NCI-H82 treated with DMSO at 0.1 percent for 48 hours (cell line): ENCODE data around the gene ADORA1.

Experiments used
- DNase-seq: peaks from one replicate; lab custom pipeline; 2025; ENCODE audit not compliant: unreplicated experiment; lab: John Stamatoyannopoulos, UW

ADORA1 gene

DNA sequence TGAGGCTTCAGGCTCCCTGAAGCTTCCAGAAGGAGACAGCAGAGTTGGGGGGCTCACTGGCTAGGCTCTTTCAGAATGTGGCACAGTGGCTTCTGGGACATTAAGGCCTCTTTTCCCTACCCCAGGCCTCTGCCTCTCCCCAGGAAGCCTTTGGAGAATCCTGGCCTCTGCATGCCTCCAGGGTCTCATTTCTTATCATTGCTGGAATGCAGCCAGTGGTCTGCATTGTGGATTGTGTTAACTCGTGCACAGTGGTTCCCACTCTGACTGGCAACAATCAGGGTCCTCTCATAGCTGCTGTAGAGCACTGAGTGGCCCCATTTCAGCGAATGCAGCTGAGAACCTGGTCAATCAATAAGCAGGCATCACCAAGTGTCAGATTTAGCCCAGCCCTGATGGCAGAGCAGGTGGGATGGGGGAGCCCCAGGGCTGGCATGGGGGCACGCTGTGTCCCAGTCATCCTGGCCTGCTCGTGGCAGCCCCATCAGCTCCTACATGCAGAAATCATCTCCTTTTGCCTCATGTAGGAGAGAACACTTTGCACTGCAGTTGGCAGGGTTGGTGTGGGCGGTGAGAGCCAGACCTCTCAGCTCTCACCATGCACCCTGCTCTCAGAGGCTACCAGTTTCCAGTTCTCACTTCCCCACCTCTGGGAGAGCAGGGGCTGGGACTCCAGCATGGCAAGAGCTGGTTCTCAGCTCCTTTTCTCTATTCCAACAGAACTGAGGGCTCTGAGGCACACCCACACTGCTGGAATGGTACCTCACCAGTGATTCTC lies 13.4 kb downstream of the ADORA1 start:
- DNase-seq, result no peak

DNA sequence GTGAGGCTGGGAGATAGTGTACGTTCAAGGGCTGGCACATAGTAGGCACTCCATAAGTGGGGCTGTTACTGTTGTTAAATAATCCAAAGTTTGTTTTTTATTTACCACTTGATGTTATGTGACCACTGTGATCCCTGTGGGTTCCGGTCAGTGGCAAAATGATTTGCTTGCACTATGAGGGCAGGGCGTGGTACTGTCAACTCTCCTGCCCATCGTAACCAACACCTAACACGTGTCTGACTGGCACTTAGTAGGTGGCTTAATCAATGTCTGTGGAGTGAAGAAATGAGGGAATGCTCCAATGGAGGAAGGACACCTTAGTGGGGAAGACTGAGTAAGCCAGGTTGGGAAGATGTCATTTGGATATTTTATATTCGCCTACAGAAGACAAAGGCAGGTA lies 14.6 kb downstream of the ADORA1 start:
- no peak for DNase-seq

DNA sequence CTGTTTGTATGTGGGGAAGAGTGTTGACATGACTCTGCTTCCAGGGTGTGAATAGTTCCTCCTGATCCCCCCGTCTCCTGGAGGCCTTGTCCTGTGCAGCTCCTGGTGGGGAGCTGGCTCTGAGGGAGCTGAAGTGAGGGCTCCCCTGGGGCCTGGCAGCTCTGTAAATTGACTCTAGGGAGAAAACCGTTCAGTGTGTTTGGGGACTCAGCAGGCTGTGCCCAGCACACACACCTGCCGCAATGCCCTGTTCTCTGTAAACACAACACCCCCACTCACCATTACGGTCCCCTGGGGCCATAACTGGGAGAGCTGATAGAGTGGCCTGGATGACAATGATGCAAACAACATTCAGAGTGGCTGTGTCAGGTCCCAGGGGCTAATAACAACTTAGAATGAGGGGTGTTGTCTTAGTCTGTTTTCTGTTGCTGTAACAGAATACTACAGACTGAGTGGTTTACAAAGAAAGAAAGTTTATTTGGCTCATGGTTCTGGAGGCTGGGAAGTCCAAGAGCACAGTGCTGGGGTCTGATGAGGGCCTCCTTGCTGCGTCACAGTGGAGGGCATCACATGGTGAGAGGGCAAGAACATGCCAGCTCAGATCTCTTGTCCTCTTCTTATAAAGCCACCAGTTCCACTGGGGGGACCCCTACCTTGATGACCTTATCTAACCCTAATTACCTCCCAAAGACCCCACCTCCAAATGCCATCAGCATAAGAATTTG lies 15.3 kb downstream of the ADORA1 start:
- DNase-seq, result no peak

DNA sequence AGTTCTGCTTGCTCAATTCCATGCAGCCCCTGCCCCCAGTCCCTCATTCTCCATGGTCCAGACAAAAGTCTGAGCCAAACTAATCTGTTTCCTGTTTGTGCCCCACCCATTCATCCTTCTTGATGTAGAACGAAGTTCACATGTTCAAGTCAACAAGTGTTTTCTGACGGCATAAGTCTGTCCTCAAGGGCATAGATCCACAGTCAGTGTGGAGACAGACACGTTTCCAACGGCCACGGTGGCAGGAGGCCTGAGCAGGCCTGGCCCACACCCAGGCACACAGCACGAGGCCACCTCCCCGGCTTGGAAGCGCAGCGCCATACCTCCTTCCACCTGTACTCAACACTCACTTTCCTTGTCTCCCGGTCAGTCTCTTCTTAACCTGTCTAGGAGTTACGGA lies 16.1 kb downstream of the ADORA1 start:
- no peak for DNase-seq

DNA sequence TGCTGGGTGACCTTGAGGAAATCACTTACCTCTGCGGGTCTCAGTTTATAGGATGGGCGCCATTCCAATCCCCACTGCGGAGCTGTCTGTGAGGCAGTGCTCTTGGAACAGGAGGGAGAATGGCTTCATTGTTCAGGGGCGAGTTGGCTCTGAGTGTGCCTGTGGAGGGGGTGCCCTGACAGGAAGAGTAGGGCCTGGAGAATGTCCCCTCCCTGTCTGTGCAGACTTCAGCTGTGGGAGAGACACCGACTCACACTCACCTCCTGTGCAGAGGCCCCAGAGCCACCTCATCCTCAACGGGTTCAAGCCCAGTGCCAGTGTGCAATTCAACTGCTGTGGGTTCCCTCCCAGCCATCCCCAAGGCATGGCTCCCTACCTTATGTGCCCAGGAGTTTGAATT lies 17.1 kb downstream of the ADORA1 start:
- no peak for DNase-seq

DNA sequence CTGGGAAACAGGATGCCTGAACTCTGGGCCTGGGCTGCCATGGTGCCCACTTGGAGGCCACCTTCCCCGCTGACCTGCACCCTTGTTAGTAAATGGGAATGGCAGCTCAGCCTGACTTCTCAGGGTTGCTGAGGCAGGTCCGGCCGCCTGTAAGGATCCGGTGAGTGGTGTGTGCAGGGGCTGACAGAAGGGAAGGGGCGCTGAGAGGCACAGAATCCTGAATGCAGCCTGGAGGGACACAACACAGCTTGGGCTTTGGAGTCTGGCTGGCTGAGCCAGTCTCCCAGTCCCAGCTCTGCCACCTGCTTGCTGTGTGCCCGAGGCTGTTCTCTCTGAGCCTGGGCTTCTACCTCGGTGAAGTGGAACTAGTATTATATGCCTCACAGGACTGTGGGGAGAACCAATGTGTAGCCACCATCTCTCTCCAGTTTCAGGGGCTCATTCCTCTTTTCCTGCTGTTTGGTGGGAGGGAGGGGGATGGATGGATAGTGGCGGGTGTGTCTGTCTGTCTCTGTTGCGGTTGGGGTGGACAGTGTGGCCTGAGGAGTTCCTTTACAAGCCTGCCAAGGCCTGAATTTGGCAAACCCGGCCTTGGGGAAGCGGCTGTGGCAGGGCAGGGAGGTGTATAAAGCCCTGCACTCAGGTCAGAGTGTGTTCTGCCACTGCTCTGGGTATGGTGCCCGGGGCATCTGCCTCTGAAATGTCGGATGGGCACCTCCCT lies 18.0 kb downstream of the ADORA1 start:
- no peak for DNase-seq

DNA sequence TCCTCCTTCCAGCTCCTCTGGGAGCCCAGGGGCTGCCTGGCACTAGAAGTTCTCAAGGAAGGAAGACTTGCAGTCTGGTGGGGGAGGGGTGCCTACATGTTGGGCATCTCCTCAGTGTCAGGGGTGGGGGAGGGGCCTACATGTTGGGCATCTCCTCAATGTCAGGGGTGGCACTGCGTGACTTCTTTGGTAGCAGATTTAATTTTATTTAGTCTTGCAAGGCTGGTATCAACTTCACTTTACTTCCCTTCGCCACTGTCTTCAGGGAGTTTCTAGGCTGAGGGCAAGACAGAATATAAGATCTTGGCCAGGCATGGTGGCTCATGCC lies 18.5 kb downstream of the ADORA1 start:
- DNase-seq, result no peak

DNA sequence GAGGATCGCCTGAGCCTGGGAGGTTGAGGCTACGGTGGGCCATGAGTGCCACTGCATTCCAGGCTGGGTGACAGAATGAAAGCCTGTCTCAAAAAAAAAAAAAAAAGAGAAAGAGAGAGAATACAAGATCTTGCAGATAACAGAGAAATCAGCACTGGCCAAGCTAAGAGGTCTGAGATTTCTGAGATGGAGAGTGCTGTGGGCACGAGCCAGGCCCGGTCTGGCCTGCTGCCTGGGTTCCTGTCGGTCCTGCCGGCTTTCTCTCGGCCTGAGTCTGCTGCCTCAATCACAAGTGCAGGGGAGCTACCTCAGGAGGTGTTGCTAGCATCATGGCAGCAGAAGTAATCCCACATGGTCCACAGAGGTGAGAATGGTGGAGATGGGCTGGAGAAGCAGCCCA lies 19.0 kb downstream of the ADORA1 start:
- no peak for DNase-seq

DNA sequence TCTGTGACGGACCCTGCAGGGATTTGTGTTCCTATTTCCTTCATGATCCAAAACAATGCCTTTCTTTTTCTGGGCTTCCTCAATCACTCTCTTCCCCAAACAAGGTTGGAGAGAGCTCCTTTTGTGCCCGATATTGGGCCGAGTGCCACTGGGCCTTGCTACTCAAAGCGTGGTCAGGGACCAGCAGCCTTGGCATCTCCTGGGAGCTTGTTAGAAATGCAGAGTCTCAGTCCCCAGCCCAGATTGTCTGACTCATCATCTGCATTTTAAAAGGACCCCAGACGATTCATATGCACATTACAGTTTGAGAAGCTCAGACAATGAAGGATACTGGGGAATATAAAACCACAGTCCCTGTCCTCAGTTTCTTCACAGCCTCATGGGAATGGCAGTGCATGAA lies 19.9 kb downstream of the ADORA1 start:
- DNase-seq, result no peak

DNA sequence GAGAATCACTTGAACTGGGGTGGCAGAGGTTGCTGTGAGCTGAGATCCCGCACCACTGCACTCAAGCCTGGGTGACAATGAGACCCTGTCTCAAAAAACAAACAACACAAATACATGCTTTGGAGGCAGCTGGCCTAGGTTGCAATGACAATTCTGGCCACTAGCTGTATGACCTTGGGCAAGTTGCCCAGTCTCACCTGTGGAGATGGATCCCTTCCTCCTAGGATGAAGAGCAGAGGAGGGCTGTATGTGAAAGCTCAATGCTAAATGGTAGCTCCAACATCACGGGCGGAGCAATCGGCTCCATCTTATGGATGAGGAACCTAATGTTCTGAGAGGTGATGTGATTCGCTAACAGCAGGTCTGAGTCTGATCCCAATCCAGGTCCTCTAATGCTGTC lies 20.6 kb downstream of the ADORA1 start:
- DNase-seq, result no peak

DNA sequence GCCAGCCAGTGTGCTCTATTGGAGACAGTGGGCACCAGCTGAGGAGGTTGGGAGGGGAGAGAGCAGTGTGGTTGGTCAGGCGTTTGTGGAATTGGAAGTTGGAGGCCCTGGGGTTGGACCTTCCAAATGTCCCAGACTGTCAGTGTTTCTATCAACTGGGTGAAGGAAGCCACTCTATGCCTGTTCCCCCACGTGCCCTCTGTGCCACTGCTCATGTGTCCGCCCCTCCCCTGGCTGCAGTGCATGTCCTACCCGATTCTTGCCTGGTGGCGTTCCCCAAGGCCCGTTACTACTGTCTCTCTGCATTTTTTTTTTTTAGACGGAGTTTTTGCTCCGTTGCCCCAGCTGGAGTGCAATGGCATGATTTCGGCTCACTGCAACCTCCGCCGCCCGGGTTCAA lies 21.1 kb downstream of the ADORA1 start:
- no peak for DNase-seq

DNA sequence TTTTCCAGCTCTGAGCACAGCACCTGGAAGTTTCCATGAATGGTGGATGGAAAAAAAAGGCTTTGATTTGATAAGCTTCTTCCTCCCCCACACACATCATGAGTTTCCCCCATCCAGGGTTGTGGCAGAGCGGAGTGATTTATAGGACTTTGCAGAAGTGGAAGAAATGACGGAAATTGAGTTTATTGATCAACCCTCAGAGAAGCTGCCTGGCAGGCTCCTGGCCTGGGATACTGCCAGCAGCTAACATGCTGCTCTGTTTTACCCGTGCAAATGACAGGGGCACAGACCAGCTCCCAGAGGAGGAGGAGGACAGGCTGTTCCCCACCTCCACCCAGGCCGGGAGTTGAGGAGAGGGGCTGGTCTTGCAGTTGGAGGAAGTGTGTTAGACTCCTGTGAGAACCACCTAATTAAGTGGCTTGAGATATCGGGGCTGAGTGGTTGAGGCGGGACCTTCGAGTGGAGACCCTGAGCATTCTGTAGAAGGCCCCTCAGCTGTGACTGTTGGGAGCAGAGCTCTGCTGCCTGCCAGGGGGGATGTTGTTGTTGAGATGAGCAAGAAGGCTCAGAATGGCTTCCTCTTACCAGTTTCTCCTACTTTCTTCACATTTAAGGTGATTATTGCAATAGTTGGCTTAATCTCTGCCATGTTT lies 21.8 kb downstream of the ADORA1 start:
- DNase-seq, result no peak

DNA sequence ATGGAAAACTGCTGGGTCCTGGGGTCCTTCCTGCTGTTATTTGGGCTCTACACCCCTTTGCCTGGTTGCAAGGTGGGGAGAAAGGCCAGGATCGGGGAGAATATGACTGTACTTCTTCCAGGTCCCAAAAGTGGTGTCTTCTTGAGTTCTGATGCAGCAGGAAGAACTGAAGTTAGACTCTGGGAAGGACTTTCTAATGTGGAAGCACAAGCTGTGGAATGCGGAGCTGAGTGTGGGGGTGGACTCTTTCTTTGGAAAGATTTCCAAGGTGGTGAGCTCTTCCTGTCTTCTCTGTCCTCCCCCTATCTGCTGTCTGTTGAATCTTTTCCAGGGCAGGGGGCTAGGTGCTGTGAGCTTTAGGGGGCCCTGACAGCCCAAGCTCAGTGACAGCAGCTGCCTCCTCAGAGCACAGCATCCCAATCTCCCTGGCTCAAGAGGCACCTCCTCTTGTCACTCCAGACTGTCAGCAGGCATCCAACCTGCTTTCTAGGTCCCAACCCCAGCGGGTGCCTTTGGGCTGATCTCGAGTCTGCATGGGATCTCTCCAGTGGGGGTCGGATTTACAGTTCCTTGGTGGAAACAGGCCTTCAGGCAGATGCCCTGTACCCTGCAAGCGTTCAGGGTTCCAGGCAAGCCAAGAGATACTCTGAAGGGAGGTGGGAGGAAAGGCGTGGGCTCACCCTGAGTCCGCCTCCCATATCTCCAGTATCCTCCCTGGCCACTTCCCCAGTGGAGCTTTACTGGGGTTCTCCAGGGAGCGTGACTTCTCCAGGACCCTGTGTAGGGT lies 23.2 kb downstream of the ADORA1 start:
- DNase-seq, result no peak

DNA sequence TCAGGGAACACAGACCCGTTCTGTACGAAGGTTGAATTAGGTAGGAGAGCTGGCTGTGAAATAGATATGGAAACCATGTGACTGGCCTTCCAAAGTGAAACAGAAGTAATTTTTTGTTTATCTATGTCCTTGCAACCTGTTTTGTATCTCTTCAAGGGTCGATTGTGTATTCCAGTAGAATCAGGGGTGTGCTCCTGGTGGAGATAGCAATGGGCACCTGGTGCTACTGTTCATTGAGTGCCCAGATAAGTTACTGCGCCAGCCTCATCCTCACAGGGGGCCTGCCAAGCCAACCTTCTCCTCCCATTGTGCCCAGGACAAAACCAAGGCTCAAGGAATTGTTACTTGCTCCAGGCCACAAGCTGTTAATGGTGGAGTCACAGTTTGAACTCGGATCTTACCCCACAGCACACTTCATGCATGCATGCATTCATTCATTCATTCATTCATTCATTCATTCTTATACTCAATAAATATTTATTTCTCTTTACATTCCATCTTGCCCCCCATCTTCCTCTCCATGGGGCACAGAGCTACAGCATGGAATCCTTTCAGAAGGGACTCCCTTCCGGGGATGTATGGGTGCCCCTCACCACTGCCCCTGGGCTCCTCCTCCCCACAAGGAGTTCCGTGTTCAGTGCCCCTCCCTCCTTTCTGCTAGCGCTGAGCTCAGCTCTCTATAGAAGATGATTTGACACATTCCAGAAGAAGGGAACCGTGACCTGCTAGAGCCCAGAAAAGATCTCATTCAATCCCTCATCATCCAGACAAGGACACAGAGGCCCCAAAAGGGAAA lies 24.0 kb downstream of the ADORA1 start:
- DNase-seq, result no peak

DNA sequence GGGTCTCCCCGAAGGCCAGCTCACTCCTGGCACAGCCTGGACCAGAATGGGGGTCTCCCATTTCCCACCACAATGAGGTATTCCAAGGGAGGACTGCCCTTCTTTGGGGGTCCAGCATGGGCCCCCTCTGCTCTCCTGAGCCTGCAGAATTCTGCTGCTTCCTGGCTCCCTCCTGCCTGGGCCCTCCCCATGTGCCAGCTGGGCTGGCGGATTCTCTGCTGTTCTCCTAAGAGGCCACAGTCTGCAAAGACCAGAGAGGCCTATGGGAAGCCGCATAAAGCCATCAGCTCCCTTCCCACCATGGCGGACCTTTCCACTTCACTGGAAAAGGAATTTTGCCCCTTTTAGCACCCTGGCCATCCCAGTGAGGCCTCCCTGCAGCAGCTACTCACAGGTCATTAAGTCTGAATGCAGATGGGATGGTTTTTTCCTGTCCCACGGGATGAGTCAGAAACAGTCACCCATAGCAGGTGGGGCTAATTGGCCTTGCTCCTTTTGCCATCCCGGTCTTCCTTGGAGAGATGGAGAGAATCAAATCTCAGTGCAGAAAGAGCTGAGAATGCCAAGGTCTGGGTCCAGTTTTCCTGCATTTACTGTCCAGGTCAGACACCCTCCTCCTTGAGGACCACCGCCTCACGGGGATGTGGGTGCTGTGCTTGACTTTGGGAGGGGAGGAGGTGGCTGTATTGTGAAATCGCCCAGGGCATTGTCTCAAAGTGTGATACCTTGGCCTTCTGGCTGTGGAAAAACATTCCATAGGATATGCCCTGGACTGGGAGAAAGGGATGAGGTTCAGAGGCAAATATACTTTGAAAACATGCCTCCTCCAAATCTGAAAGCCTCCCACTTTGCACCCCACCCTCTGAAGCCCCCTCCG lies 24.9 kb downstream of the ADORA1 start:
- no peak for DNase-seq

DNA sequence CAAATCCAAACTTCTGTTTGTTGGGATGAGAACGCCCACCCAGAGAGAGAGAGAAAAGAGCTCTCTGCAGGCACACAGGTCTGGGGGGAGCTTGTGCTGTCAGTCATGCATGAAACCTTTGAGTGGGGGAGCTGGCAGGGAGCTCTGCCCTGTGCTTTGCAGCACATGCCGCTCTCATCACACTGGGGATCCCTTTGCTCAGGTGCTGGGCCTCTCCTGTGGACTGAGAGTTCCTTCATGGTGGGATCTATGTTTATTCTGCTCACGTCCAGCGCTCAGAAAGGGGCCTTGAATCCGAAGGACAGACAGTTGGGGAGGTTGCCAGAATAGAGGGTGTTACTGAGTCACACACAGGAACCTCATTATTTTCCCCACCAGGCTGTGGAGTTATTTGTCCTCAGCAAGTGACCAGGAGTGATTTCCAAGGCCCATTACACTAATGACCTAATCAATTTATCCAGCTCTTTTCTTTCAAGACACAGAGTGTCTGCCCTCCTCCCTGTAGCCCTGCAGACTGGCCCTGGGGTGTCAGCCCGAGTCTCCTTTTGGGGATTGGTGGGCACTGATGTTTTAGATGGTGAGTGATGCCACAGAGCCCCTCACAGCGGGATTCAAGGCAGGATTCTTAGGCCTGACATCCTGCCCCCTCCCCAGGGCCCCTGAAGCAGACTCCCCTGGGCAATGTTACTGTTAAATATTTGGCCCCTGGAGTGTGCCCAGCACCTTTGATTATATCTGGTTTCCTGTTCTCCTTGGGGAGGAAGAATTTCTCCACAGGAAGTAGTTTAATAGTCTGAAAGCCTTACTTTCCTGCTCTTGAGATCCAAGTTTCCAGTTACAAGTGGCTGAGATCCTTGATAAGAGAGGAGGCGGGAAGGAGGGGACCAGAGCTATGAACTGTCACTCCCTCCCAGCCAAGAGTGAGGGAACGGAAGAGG lies 25.8 kb downstream of the ADORA1 start:
- DNase-seq, result no peak

DNA sequence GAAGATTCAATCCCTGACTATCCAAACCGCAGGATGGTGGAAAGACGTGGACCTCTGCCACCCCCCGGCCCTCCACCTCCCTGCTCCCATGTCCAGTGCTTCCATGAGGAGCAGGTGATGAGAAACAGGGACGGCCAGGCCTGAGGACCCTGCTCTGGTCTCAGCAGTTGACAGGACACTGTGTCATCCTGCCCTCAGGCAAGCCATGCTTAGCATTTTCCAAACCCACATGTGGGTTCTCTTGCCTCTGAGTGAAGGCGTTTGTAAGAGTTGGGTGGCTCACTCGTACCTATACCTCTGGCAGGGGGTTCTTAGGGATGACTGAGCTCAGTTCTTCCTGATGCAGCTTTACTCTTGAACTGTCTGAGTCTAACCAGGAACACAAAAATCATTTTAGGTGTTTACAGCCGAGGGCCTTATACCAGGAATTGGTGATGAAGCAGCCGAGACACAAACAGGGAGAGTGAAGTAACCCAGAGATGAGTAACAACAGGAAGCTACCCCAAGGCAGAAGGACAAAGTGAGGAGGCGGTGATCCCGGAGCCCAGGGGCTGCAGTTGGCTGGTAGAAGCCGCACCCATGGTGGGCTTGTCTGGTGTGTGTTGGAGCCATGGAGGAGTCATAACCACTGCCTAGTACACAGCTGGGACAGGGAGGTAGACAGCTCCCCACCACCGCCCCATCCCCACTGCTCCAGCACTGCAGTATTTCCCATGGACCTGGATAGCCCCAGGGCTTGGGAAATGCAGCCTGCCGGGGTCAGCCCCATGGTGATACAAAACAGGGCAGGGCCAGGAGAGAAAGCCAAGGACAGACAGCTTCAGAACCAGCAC lies 26.7 kb downstream of the ADORA1 start:
- DNase-seq, result no peak
